AG04449 (cell line): ENCODE data around the gene OSBPL9.

Experiments used
- CTCF ChIA-PET: fragments of 350-600 bp; formaldehyde crosslinking; extraction: SDS; loops from one replicate; lab custom pipeline; 2021; ENCODE audit warnings: antibody characterized with exemption; lab: Yijun Ruan, JAX
- POLR2A ChIA-PET: fragments of 400-600, 350-600 bp; formaldehyde crosslinking; extraction: SDS; loops from one replicate; lab custom pipeline; 2020; ENCODE audit warnings: antibody characterized with exemption, inconsistent platforms; lab: Yijun Ruan, JAX
- DNase-seq: peaks from one replicate; pipeline ENCODE4 v3.0.0-alpha.2; 2010; ENCODE audit warnings: low read depth, low spot score
- H3K4me3 ChIP-seq: 2 replicates; pipeline ENCODE4 v1.5.1; 2011; ENCODE audit warnings: low read depth, mild to moderate bottlenecking, control low read depth, low read length
- TF ChIP-seq, protein P1 (sequence below): IDR thresholded peaks from one replicate; pipeline ENCODE4 v1.5.1; 2011; ENCODE audit warnings: mild to moderate bottlenecking, moderate library complexity, low read length, control low read depth, inconsistent platforms; ENCODE audit not compliant: insufficient read depth; ENCODE audit errors: missing control alignments

The OSBPL9 gene

DNA sequence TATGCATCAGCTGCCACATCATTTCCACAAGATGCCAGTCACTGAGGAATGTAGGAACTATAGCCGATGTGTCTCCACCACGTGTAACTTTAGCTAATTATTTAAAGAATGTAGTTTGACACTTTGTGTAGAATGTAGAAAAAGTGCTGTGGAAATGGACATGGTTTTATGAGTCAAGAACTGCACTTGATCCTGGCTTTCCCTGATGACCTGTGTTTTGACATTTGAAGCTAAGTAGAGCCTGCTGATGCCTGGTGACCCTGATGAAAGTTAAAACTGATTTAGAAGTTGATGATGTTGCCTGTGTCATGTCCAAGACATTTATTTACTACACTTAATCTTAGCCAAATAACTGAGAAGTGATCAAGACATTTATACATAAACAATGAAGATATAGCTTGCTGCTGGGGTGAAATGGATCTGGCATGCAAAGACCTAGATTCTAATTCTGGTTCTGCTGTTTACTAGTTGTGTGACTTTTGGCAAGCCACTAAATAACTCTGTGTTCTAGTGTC is 4.4 kb upstream of the OSBPL9 start:
- DNase-seq: no peak
- POLR2A ChIA-PET: no interaction called here
- TF ChIP-seq, protein P1, sequence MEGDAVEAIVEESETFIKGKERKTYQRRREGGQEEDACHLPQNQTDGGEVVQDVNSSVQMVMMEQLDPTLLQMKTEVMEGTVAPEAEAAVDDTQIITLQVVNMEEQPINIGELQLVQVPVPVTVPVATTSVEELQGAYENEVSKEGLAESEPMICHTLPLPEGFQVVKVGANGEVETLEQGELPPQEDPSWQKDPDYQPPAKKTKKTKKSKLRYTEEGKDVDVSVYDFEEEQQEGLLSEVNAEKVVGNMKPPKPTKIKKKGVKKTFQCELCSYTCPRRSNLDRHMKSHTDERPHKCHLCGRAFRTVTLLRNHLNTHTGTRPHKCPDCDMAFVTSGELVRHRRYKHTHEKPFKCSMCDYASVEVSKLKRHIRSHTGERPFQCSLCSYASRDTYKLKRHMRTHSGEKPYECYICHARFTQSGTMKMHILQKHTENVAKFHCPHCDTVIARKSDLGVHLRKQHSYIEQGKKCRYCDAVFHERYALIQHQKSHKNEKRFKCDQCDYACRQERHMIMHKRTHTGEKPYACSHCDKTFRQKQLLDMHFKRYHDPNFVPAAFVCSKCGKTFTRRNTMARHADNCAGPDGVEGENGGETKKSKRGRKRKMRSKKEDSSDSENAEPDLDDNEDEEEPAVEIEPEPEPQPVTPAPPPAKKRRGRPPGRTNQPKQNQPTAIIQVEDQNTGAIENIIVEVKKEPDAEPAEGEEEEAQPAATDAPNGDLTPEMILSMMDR: no peak
- CTCF ChIA-PET: interaction anchor here (0.9 to 1.6 kb wide), 3 partner anchors 9 to 157 kb away, joined by 4 to 5 read pairs (median 5); no protein-coding TSS in a partner anchor
- H3K4me3 ChIP-seq: no peak overlapping the region

DNA sequence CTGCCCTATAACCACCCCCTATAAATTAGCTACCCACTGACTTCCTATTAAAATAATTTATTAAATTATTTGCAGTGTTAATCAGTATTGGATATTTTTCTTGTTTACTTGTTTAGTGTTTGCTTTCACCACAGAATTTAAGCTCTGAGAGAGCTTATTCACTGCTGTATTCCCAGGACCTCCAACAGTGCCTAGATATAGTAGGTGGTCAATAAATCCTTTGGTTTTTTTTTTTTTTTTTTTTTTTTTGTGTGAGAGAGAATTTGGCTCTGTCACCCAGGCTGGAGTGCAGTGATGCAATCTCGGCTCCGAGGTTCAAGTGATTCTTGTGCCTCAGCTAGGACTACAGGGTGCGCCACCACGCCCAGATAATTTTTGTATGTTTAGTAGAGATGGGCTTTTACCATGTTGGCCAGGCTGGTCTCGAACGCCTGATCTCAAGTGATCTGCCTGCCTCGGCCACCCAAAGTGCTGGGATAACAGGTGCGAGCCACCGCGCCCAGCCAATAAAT is 1.1 kb upstream of the OSBPL9 start:
- ChIA-PET CTCF (interaction anchor here (0.7 to 1.7 kb wide), 2 partner anchors 12 to 153 kb away, joined by 3 to 6 read pairs; no protein-coding TSS in a partner anchor), POLR2A (no interaction called here)
- H3K4me3 ChIP-seq: no peak overlapping the region
- TF ChIP-seq, protein P1: no peak
- no peak for DNase-seq

DNA sequence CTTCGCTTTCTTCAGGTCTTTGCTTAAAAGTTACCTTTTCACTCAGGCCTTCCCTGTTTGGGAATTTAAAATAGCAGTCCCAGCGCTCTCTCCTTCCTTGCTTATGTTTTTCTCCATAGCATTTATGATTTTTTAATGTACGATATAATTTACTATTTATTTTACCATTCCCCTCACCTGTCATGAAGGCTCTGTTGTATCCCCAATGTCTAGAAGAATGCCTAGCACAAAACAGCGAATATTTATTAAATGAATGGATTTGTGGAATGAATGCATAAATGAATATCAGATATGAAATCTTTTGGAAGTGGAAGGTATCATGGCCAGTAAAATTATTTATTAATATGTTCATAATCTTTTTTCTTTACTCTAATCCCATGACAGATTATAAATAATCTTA is 402 bp upstream of the OSBPL9 start:
- DNase-seq: no peak
- ChIA-PET CTCF (interaction anchor here (2.4 kb wide), 1 partner anchor 11 kb away, joined by 14 read pairs; no protein-coding TSS in a partner anchor), POLR2A (no interaction called here)
- TF ChIP-seq, protein P1: no peak
- peak overlapping the region; percentile 33 for H3K4me3 ChIP-seq

GRCh38 chr1:51618715-51619114 is 1.8 kb downstream of the OSBPL9 start:
- POLR2A ChIA-PET: no interaction called here
- no peak overlapping the region for H3K4me3 ChIP-seq
- TF ChIP-seq, protein P1: no peak
- DNase-seq: no peak
- CTCF ChIA-PET: interaction anchor here (1.0 to 2.4 kb wide), 4 partner anchors 7 to 158 kb away, joined by 3 to 14 read pairs (median 7); no protein-coding TSS in a partner anchor

GRCh38 chr1:51620470-51620869 is 3.6 kb downstream of the OSBPL9 start:
- ChIA-PET CTCF (interaction anchor here (1.3 to 5.2 kb wide), 2 partner anchors 147 to 324 kb away, joined by 4 to 59 read pairs; no protein-coding TSS in a partner anchor), POLR2A (no interaction called here)
- no peak for DNase-seq
- TF ChIP-seq, protein P1: no peak
- no peak overlapping the region for H3K4me3 ChIP-seq

GRCh38 chr1:51621161-51621560 is 4.3 kb downstream of the OSBPL9 start:
- POLR2A ChIA-PET: no interaction called here

More at GRCh38 chr1:51621161-51621560, 4.3 kb downstream of the OSBPL9 start:
- TF ChIP-seq, protein P1: no peak
- DNase-seq: no peak
- no peak overlapping the region for H3K4me3 ChIP-seq
- CTCF ChIA-PET: interaction anchor here (1.3 to 5.2 kb wide), 2 partner anchors 147 to 325 kb away, joined by 4 to 59 read pairs; no protein-coding TSS in a partner anchor
